ENCODE data around the gene CCDC8. TPM values are rescaled to one million over a fixed set of nuclear protein-coding genes. Genes with fewer than 3 reads are reported as not detected.

The CCDC8 gene
- total RNA-seq, 3 donors from 2014 or later = 2.2 to 29.7 (median 16.4) TPM

DNA sequence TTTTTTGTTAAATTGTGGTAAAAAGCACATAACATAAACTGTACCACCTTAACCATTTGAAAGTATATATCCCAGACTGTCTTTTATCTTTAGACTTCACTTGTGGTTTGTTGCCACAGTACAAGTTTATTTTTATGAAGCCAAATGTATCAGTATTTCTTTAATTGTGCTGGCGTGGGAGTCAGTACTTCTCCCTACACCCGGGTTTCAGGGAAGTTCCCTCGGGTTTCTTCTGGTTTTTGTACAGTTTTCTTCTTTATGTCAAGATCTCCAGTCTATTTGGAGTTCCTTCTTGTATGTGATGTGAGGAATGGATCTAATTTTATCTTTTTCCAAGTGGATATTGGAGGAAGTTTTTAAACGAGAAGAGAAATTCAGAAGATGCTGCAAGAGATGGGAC lies 20.5 kb downstream of the CCDC8 start:
- Histone ChIP-seq H3K9me3 (no peaks in the 10 kb centered on the region), H3K36me3 (no peaks in the 10 kb centered on the region), H3K4me1 (peaks cover 0 to 9% of the 10 kb centered on the region in 2 donors), H3K27me3 (no peaks in the 10 kb centered on the region), H3K27ac (peak overlapping the region; percentile 52 to 65), H3K4me3 (no peak overlapping the region)
- DNase-seq (ENCODE audit: low spot score in 2 of 2) = no peak
- intact Hi-C loops (cut with DNase I; ENCODE audit: low total_unique reads) = no loop called here
- TF ChIP-seq POLR2A (IDR thresholded peaks at IDR 0.05) (no peak), POLR2AphosphoS5 (IDR thresholded peaks at IDR 0.05) (no peak)
- TF ChIP-seq, protein P1, sequence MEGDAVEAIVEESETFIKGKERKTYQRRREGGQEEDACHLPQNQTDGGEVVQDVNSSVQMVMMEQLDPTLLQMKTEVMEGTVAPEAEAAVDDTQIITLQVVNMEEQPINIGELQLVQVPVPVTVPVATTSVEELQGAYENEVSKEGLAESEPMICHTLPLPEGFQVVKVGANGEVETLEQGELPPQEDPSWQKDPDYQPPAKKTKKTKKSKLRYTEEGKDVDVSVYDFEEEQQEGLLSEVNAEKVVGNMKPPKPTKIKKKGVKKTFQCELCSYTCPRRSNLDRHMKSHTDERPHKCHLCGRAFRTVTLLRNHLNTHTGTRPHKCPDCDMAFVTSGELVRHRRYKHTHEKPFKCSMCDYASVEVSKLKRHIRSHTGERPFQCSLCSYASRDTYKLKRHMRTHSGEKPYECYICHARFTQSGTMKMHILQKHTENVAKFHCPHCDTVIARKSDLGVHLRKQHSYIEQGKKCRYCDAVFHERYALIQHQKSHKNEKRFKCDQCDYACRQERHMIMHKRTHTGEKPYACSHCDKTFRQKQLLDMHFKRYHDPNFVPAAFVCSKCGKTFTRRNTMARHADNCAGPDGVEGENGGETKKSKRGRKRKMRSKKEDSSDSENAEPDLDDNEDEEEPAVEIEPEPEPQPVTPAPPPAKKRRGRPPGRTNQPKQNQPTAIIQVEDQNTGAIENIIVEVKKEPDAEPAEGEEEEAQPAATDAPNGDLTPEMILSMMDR (IDR thresholded peaks at IDR 0.05) = no peak

DNA sequence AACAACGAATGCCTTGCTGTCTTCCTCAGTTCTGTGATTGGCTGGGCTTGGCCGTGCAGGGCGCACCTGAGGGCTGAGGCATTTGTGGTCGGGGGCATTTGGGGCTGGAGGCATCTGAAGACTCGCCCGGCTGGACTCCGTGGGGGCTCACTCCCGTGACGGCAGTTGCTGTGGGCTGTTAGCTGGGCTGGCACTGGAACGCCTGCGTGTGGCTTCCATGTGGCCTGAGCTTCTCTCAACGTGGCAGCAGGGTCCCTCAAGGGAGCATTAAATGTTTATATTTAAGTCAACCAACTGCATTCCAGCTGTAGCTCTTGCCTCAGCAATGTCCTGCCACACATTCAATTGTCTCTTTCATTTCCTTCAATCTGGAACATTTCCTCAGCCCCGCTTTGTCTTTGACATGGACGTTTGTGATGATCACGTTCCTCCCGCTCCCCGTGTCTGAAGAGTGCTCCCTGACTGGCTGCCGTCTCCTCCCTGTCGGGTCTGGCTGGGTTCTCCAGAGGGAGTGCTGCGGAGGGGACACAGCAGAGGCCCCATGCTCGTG lies 21.0 kb downstream of the CCDC8 start:
- no peaks in the 10 kb centered on the region for H3K36me3 ChIP-seq
- H3K27me3 ChIP-seq = no peaks in the 10 kb centered on the region
- intact Hi-C loops (cut with DNase I; ENCODE audit: low total_unique reads) = no loop called here
- DNase-seq (ENCODE audit: low spot score in 2 of 2) = no peak
- H3K27ac ChIP-seq = peak overlapping the region; percentile 52 to 65
- H3K9me3 ChIP-seq = no peaks in the 10 kb centered on the region
- TF ChIP-seq, protein P1 (IDR thresholded peaks at IDR 0.05) = no peak
- TF ChIP-seq POLR2AphosphoS5 (IDR thresholded peaks at IDR 0.05) (no peak), POLR2A (IDR thresholded peaks at IDR 0.05) (no peak)
- H3K4me3 ChIP-seq = no peak overlapping the region
- peaks cover 0 to 9% of the 10 kb centered on the region in 2 donors for H3K4me1 ChIP-seq

DNA sequence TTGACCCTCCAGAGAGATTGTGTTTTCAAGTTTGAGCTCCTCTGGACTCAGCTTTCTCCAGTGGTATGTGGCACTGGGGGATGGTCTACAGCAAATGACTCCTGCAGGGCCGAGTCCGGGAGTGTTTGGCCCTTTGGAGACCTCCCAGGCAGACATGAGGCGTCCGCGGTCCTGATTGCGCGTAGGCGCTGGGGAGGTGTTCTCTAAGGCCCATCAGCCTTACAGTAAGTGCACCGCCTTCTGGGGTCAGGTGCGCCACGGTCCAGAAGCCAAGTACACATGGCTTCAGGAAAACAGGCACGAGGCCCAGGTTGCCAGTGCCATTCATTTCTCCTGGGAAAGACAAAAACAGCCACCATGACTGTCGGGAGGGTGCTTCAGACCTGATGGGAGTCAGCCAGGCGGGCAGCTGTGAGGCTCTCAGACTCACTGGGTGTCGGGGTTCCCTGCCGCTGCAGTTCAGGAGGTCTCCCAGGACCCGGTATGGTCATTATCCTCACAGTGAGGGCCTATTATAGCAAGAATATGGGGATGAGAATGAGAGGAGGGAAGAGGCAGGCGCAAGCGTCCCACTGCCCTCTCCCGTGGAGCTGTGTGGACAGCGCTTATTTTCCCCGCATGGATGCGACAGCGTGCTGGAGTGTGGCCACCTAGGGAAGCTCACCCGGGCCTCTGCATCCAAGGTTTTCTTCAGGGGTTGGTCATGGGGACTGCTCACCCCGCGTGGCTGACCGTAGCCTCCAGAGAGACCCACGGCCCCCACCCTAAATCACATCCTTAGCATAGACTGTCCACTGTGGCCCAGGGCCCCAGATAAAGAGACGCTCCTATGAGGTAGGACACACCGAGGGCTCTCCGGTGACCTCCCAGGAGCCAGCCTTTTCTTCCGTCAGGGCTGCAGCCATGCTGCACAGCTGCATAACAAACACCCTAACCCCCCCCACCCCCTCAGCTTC lies 21.8 kb downstream of the CCDC8 start:
- Histone ChIP-seq H3K27me3 (no peaks in the 10 kb centered on the region), H3K4me1 (peaks cover 0 to 9% of the 10 kb centered on the region in 2 donors), H3K27ac (peak overlapping the region; percentile 52 to 65), H3K4me3 (no peak overlapping the region), H3K9me3 (no peaks in the 10 kb centered on the region), H3K36me3 (no peaks in the 10 kb centered on the region)
- DNase-seq (ENCODE audit: low spot score in 2 of 2) = no peak
- TF ChIP-seq POLR2AphosphoS5 (IDR thresholded peaks at IDR 0.05) = no peak
- intact Hi-C loops (cut with DNase I; ENCODE audit: low total_unique reads) = no loop called here

DNA sequence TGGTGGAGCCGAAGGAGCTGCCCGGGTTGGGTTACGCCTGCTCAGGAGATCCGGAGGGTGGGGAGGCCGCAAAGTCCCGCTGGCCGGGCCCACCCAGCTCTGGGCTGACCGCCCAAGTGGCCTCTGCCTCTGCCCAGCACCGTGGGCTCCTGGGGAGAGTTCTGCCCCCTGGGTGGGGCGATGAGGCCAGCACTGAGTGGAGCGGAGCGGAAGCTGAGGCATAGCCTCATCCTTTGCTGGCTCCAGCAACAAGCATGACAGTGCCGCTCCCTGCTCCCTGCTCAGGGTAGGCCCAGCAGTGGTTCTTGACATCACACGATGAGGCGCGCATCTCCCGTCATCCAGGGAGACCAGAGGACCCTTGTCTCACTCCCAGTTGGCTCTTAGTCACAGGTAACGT lies 22.5 kb downstream of the CCDC8 start:
- Histone ChIP-seq H3K27ac (peak overlapping the region in 1 of 2 donors; percentile 9), H3K9me3 (no peaks in the 10 kb centered on the region), H3K4me3 (no peak overlapping the region), H3K36me3 (no peaks in the 10 kb centered on the region), H3K4me1 (peaks cover 0 to 9% of the 10 kb centered on the region in 2 donors), H3K27me3 (no peaks in the 10 kb centered on the region)
- TF ChIP-seq POLR2A (IDR thresholded peaks at IDR 0.05) (no peak), POLR2AphosphoS5 (IDR thresholded peaks at IDR 0.05) (no peak)
- TF ChIP-seq, protein P1 (IDR thresholded peaks at IDR 0.05) = no peak
- intact Hi-C loops (cut with DNase I; ENCODE audit: low total_unique reads) = no loop called here
- DNase-seq (ENCODE audit: low spot score in 2 of 2) = no peak

DNA sequence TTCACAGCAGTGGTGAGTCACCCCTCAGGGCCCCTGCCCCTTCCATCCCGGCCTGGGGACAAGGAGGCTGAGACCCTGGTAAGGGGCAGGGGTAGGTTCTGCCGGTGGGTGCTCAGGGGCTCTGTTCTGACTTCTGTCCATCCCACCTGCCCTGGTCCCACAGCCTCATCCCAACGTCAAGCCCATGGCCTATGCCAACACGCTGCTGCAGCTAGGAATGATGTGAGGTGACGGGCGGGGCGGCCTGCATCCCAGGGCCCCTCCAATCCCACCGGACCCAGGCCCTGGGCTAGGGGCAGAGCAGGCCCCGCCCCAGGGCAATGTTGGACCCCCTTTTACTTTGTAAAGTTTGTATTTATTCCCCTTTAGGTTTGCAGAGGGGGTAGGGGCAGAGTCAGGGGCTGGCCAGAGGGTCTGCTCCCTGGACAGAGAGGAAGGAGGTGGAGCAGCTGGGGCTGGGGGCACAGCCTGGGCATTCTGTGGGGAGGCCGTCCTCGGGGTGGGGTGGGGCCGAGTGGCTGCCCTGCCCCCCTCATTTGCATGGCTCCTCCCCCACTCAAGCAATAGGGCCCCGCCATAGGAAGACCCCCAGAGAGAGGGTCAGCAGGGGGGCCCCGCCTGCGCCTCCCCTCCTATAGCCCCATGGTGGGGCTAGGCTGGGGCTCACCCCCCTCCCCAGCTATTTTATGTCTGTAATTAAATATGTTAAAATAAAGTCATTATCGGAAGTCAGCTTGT lies 23.1 kb downstream of the CCDC8 start:
- Histone ChIP-seq H3K4me1 (peaks cover 0 to 9% of the 10 kb centered on the region in 2 donors), H3K27ac (peak overlapping the region in 1 of 2 donors; percentile 9), H3K36me3 (no peaks in the 10 kb centered on the region), H3K27me3 (no peaks in the 10 kb centered on the region), H3K4me3 (no peak overlapping the region), H3K9me3 (no peaks in the 10 kb centered on the region)
- DNase-seq (ENCODE audit: low spot score in 2 of 2) = no peak
- TF ChIP-seq POLR2AphosphoS5 (IDR thresholded peaks at IDR 0.05) (no peak), POLR2A (IDR thresholded peaks at IDR 0.05) (no peak)
- TF ChIP-seq, protein P1 (IDR thresholded peaks at IDR 0.05) = no peak
- intact Hi-C loops (cut with DNase I; ENCODE audit: low total_unique reads) = no loop called here
